Neural cell (in vitro differentiated cells): Measurements from ENCODE around the gene ANK2. TPM values are rescaled to one million over a fixed set of nuclear protein-coding genes. Genes with fewer than 3 reads are reported as not detected.

Experiments
- H2AFZ ChIP-seq: fragments of 200-600, 300-800 bp; sonication (generic), shearing (Covaris generic); 2 replicates; pipeline ENCODE4 v1.6.0; 2014; ENCODE audit warnings: low read depth, mild to moderate bottlenecking, antibody characterized with exemption, low read length, moderate library complexity
- H3F3A ChIP-seq: fragments of 200-600 bp; shearing (Covaris generic); 2 replicates; pipeline ENCODE4 v1.6.1; 2016; ENCODE audit warnings: mild to moderate bottlenecking, moderate library complexity, mixed read lengths, antibody characterized with exemption, low read length; ENCODE audit not compliant: insufficient read depth, poor library complexity, severe bottlenecking
- H3K27ac ChIP-seq: fragments of 200-600, 300-800 bp; sonication (generic), shearing (Covaris generic); 2 replicates; pipeline ENCODE4 v1.5.1; 2014; ENCODE audit warnings: mild to moderate bottlenecking, low read length, moderate library complexity
- H3K27me3 ChIP-seq: fragments of 300-800, 200-600 bp; sonication (generic), shearing (Covaris generic); 2 replicates; pipeline ENCODE4 v1.6.0; 2014; ENCODE audit warnings: mild to moderate bottlenecking, low read depth, low read length, moderate library complexity; ENCODE audit not compliant: insufficient read depth
- H3K36me3 ChIP-seq: fragments of 300-800, 200-600 bp; sonication (generic), shearing (Covaris generic); 2 replicates; pipeline ENCODE4 v1.5.1; 2014; ENCODE audit warnings: mild to moderate bottlenecking, antibody characterized with exemption, low read length, moderate library complexity; ENCODE audit not compliant: insufficient read depth
- H3K4me2 ChIP-seq: fragments of 300-800, 200-600 bp; sonication (generic), shearing (Covaris generic); 2 replicates; pipeline ENCODE4 v1.6.0; 2014; ENCODE audit warnings: mild to moderate bottlenecking, low read length
- H3K4me3 ChIP-seq: fragments of 300-800, 200-600 bp; sonication (generic), shearing (Covaris generic); 2 replicates; pipeline ENCODE4 v1.5.1; 2014; ENCODE audit warnings: mild to moderate bottlenecking, low read length, moderate library complexity
- H3K79me2 ChIP-seq: fragments of 200-600 bp; shearing (Covaris generic); replicated peaks from 2 replicates; pipeline ENCODE4 v1.6.0; 2014; ENCODE audit warnings: mild to moderate bottlenecking, low read length, moderate library complexity; ENCODE audit not compliant: insufficient read depth
- H3K9ac ChIP-seq: fragments of 300-800, 200-600 bp; sonication (generic), shearing (Covaris generic); 2 replicates; pipeline ENCODE4 v1.6.1; 2016; ENCODE audit warnings: mild to moderate bottlenecking, low read length, mixed read lengths
- H3K9me2 ChIP-seq: fragments of 200-600 bp; shearing (Covaris generic); 2 replicates; pipeline ENCODE4 v1.6.1; 2016; ENCODE audit warnings: mild to moderate bottlenecking, low read length, mixed read lengths; ENCODE audit not compliant: insufficient read depth
- H3K9me3 ChIP-seq: fragments of 200-600, 300-800 bp; sonication (generic), shearing (Covaris generic); 2 replicates; pipeline ENCODE4 v1.6.1; 2016; ENCODE audit warnings: mild to moderate bottlenecking, mixed run types, low read length, moderate library complexity, mixed read lengths
- H4K20me1 ChIP-seq: fragments of 200-600 bp; shearing (Covaris generic); 2 replicates; pipeline ENCODE4 v1.6.1; 2016; ENCODE audit warnings: mild to moderate bottlenecking, mixed run types; ENCODE audit not compliant: insufficient read depth
- EP300 ChIP-seq: fragments of 450-650 bp; conservative IDR thresholded peaks from 2 replicates; pipeline ENCODE4 v1.6.1; 2014; ENCODE audit warnings: antibody characterized with exemption, mild to moderate bottlenecking, moderate library complexity; ENCODE audit not compliant: poor library complexity, severe bottlenecking
- EZH2 ChIP-seq: fragments of 200-600, 300-800 bp; shearing (Covaris generic), sonication (generic); IDR thresholded peaks from 2 replicates; pipeline ENCODE4 v1.6.1; 2014; ENCODE audit warnings: antibody characterized with exemption, low read length, borderline replicate concordance, mild to moderate bottlenecking; ENCODE audit not compliant: insufficient read depth, poor library complexity, severe bottlenecking
- MXI1 ChIP-seq: fragments of 450-650 bp; conservative IDR thresholded peaks from 2 replicates; pipeline ENCODE4 v1.6.1; 2014; ENCODE audit warnings: antibody characterized with exemption, mild to moderate bottlenecking; ENCODE audit not compliant: poor library complexity, severe bottlenecking
- POLR2AphosphoS5 ChIP-seq: IDR thresholded peaks from 2 replicates; pipeline ENCODE4 v1.6.1; 2012
- RAD21 ChIP-seq: fragments of 450-650 bp; conservative IDR thresholded peaks from 2 replicates; pipeline ENCODE4 v1.6.1; 2014; ENCODE audit warnings: antibody characterized with exemption, mild to moderate bottlenecking, moderate library complexity
- SMC3 ChIP-seq: fragments of 450-650 bp; conservative IDR thresholded peaks from 2 replicates; pipeline ENCODE4 v1.6.1; 2014; ENCODE audit warnings: antibody characterized with exemption, mild to moderate bottlenecking, moderate library complexity; ENCODE audit not compliant: poor library complexity
- TAF1 ChIP-seq: IDR thresholded peaks from 2 replicates; pipeline ENCODE4 v1.6.1; 2012; ENCODE audit warnings: low read depth
- polyA plus RNA-seq: library from polyadenylated mRNA; depleted of rRNA; stranded (reverse); fragments of >200 nt; gene quantifications from 2 replicates; pipeline ENCODE4 v1.2.3, GENCODE V29; 2014
- TF ChIP-seq, protein P1 (sequence below): fragments of 450-650 bp; IDR thresholded peaks from 2 replicates; pipeline ENCODE4 v1.5.1; 2014; ENCODE audit warnings: antibody characterized with exemption, mild to moderate bottlenecking, moderate library complexity; ENCODE audit not compliant: poor library complexity, severe bottlenecking
- TF ChIP-seq, protein P2 (sequence below): IDR thresholded peaks from 2 replicates; pipeline ENCODE4 v1.6.1; 2012; ENCODE audit warnings: borderline replicate concordance

The ANK2 gene
- polyA plus RNA-seq, 1 donor from 2014 or later: 52.0 TPM

DNA sequence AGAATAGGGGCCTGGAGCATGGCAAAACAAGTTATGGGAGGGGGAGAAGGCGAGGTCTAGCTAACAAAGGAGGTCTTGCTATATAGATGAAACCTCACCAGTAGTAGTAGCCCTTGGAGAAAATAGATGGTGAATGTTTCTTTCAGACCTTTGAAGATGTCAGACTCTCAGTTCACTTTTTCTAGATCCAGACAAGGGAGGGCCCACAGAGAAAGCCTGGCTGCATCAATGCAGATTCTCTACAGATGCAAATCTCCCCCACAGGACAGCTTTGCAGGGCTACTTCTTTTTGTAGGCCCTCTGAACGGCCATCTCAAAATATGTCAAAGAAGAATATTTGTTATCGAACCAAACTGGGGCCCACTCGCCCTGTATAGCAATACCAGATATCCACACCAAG, 159.7 kb downstream of the ANK2 start:
- Histone ChIP-seq H3K27me3 (no peaks in the 10 kb centered on the region), H3K9ac (no peak overlapping the region), H4K20me1 (no peaks in the 10 kb centered on the region), H3K4me3 (no peak overlapping the region), H3K4me2 (no peak overlapping the region), H3K27ac (no peak overlapping the region), H3K9me3 (no peaks in the 10 kb centered on the region), H3K79me2 (no peaks in the 10 kb centered on the region), H3K36me3 (no peaks in the 10 kb centered on the region), H2AFZ (no peak overlapping the region), H3K9me2 (no peaks in the 10 kb centered on the region), H3F3A (no peaks in the 10 kb centered on the region)
- no peak for TF ChIP-seq RAD21
- TF ChIP-seq, protein P1, sequence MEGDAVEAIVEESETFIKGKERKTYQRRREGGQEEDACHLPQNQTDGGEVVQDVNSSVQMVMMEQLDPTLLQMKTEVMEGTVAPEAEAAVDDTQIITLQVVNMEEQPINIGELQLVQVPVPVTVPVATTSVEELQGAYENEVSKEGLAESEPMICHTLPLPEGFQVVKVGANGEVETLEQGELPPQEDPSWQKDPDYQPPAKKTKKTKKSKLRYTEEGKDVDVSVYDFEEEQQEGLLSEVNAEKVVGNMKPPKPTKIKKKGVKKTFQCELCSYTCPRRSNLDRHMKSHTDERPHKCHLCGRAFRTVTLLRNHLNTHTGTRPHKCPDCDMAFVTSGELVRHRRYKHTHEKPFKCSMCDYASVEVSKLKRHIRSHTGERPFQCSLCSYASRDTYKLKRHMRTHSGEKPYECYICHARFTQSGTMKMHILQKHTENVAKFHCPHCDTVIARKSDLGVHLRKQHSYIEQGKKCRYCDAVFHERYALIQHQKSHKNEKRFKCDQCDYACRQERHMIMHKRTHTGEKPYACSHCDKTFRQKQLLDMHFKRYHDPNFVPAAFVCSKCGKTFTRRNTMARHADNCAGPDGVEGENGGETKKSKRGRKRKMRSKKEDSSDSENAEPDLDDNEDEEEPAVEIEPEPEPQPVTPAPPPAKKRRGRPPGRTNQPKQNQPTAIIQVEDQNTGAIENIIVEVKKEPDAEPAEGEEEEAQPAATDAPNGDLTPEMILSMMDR: no peak
- TF ChIP-seq, protein P2, sequence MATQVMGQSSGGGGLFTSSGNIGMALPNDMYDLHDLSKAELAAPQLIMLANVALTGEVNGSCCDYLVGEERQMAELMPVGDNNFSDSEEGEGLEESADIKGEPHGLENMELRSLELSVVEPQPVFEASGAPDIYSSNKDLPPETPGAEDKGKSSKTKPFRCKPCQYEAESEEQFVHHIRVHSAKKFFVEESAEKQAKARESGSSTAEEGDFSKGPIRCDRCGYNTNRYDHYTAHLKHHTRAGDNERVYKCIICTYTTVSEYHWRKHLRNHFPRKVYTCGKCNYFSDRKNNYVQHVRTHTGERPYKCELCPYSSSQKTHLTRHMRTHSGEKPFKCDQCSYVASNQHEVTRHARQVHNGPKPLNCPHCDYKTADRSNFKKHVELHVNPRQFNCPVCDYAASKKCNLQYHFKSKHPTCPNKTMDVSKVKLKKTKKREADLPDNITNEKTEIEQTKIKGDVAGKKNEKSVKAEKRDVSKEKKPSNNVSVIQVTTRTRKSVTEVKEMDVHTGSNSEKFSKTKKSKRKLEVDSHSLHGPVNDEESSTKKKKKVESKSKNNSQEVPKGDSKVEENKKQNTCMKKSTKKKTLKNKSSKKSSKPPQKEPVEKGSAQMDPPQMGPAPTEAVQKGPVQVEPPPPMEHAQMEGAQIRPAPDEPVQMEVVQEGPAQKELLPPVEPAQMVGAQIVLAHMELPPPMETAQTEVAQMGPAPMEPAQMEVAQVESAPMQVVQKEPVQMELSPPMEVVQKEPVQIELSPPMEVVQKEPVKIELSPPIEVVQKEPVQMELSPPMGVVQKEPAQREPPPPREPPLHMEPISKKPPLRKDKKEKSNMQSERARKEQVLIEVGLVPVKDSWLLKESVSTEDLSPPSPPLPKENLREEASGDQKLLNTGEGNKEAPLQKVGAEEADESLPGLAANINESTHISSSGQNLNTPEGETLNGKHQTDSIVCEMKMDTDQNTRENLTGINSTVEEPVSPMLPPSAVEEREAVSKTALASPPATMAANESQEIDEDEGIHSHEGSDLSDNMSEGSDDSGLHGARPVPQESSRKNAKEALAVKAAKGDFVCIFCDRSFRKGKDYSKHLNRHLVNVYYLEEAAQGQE: no peak
- TF ChIP-seq POLR2AphosphoS5: no peak
- TF ChIP-seq SMC3: no peak
- no peak for TF ChIP-seq EP300
- TF ChIP-seq TAF1: no peak
- no peak for TF ChIP-seq MXI1
- no peak for TF ChIP-seq EZH2

DNA sequence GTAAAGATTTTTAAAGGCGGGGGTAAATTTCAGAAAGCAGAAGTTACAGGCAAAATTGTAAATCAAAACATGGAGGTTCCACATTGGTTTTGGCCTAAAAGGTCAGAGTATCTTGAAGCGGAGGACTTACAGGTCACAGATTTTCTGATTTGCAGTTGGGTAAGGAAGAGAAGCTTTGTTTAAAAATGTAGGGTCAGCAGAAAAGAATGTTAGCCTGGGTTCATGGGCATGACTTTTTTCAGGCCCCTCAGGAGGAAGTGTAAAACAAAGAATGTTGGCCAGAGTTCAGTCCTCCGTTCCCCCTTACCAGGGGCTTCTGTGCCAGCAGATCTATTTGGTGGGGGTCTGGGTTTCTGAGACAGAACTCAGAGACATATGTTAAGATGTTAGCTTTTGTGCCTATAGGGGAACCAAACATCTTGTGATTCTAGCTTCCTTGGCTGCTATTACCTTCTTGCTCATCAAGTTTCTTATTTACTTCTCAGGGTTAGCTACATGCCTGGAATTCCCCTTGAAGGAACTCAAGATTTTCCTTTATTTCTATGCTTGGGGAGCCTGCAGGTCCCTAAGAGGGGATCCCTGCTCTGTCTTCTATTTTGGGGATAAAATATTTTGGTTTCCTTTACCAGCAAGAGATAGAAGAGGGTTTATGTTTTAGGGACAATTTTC, 160.3 kb downstream of the ANK2 start:
- no peaks in the 10 kb centered on the region for H4K20me1 ChIP-seq
- TF ChIP-seq POLR2AphosphoS5 (no peak), TAF1 (no peak), MXI1 (no peak), EZH2 (no peak), SMC3 (no peak), RAD21 (no peak), EP300 (no peak)
- TF ChIP-seq, protein P2: no peak
- TF ChIP-seq, protein P1: no peak
- no peak overlapping the region for H2AFZ ChIP-seq
- no peaks in the 10 kb centered on the region for H3K36me3 ChIP-seq
- no peaks in the 10 kb centered on the region for H3K9me2 ChIP-seq
- no peaks in the 10 kb centered on the region for H3K79me2 ChIP-seq
- no peak overlapping the region for H3K4me3 ChIP-seq
- no peak overlapping the region for H3K9ac ChIP-seq
- H3K27ac ChIP-seq: no peak overlapping the region
- no peak overlapping the region for H3K4me2 ChIP-seq
- no peaks in the 10 kb centered on the region for H3K9me3 ChIP-seq
- H3K27me3 ChIP-seq: no peaks in the 10 kb centered on the region
- H3F3A ChIP-seq: no peaks in the 10 kb centered on the region
